SK-N-SH treated with all-trans-retinoic acid at 6 μM for 48 hours (cell line): Measurements from ENCODE around the gene PAOX.

Source experiments
- ATAC-seq: fragments of 200-7000 bp; cut with Tn5 transposase; 3 replicates; pipeline ENCODE4 v1.9.1; 2020; ENCODE audit warnings: mild to moderate bottlenecking, moderate library complexity
- ARNTL ChIP-seq: fragments of 450-650 bp; formaldehyde crosslinking; IDR thresholded peaks from 2 replicates; pipeline ENCODE4 v1.5.0; 2020; ENCODE audit warnings: low read depth, mild to moderate bottlenecking, moderate library complexity, borderline replicate concordance
- BACH2 ChIP-seq: fragments of 250-450 bp; sonication (Bioruptor Pico); IDR thresholded peaks from 2 replicates; pipeline ENCODE4 v1.9.0; 2021; ENCODE audit warnings: mild to moderate bottlenecking, borderline replicate concordance
- ESRRG ChIP-seq: fragments of 250-450 bp; sonication (Bioruptor Pico); IDR thresholded peaks from 2 replicates; pipeline ENCODE4 v1.6.1; 2021; ENCODE audit warnings: mild to moderate bottlenecking
- GLIS3 ChIP-seq: fragments of 250-450 bp; sonication (Bioruptor Pico); IDR thresholded peaks from 2 replicates; pipeline ENCODE4 v1.5.0; 2020; ENCODE audit warnings: mild to moderate bottlenecking, moderate library complexity
- ISL1 ChIP-seq: fragments of 250-450 bp; sonication (Bioruptor Pico); IDR thresholded peaks from 2 replicates; pipeline ENCODE4 v2.1.2; 2022; ENCODE audit warnings: mild to moderate bottlenecking, moderate library complexity
- OSR1 ChIP-seq: fragments of 250-450 bp; sonication (Bioruptor Pico); IDR thresholded peaks from 2 replicates; pipeline ENCODE4 v1.8.0; 2022; ENCODE audit warnings: moderate library complexity, mild to moderate bottlenecking, inconsistent platforms
- PPARA ChIP-seq: fragments of 250-450 bp; sonication (Bioruptor Pico); IDR thresholded peaks from 2 replicates; pipeline ENCODE4 v1.5.0; 2020; ENCODE audit warnings: mild to moderate bottlenecking, borderline replicate concordance
- RARB ChIP-seq: fragments of 250-450 bp; sonication (Bioruptor Pico); IDR thresholded peaks from 2 replicates; pipeline ENCODE4 v1.8.0; 2021; ENCODE audit warnings: mild to moderate bottlenecking, moderate library complexity
- SNAI2 ChIP-seq: fragments of 250-450 bp; sonication (Bioruptor Pico); IDR thresholded peaks from 2 replicates; pipeline ENCODE4 v1.5.0; 2020; ENCODE audit warnings: mild to moderate bottlenecking, moderate library complexity
- TCF4 ChIP-seq: fragments of 250-450 bp; sonication (Bioruptor Pico); IDR thresholded peaks from 2 replicates; pipeline ENCODE4 v1.8.0; 2021; ENCODE audit warnings: mild to moderate bottlenecking, moderate library complexity, borderline replicate concordance
- TOX ChIP-seq: fragments of 250-450 bp; sonication (Bioruptor Pico); IDR thresholded peaks from 2 replicates; pipeline ENCODE4 v1.8.0; 2021; ENCODE audit warnings: mild to moderate bottlenecking, moderate library complexity, borderline replicate concordance
- ZC3H10 ChIP-seq: fragments of 250-450 bp; sonication (Bioruptor Pico); IDR thresholded peaks from 2 replicates; pipeline ENCODE4 v1.5.1; 2021; ENCODE audit warnings: mild to moderate bottlenecking, moderate library complexity
- ZFP3 ChIP-seq: fragments of 250-450 bp; sonication (Bioruptor Pico); IDR thresholded peaks from 2 replicates; pipeline ENCODE4 v1.5.0; 2020; ENCODE audit warnings: mild to moderate bottlenecking, moderate library complexity
- ZFP30 ChIP-seq: fragments of 450-650 bp; formaldehyde crosslinking; IDR thresholded peaks from 2 replicates; pipeline ENCODE4 v1.5.0; 2022; ENCODE audit warnings: mild to moderate bottlenecking, moderate library complexity
- ZNF8 ChIP-seq: fragments of 450-650 bp; formaldehyde crosslinking; IDR thresholded peaks from 2 replicates; pipeline ENCODE4 v1.5.0; 2020; ENCODE audit warnings: mild to moderate bottlenecking, moderate library complexity
- TF ChIP-seq, protein P1 (sequence below): fragments of 250-450 bp; sonication (Bioruptor Pico); IDR thresholded peaks from 2 replicates; pipeline ENCODE4 v1.5.1; 2021; ENCODE audit warnings: mild to moderate bottlenecking, moderate library complexity
- TF ChIP-seq, protein P2 (sequence below): fragments of 250-450 bp; sonication (Bioruptor Pico); IDR thresholded peaks from 2 replicates; pipeline ENCODE4 v1.5.1; 2020; ENCODE audit warnings: low read depth, mild to moderate bottlenecking, moderate library complexity
- TF ChIP-seq, protein P3 (sequence below): fragments of 250-450 bp; sonication (Bioruptor Pico); IDR thresholded peaks from 2 replicates; pipeline ENCODE4 v1.8.0; 2021; ENCODE audit warnings: low read depth, mild to moderate bottlenecking, moderate library complexity, borderline replicate concordance
- TF ChIP-seq, protein P4 (sequence below): fragments of 250-450 bp; sonication (Bioruptor Pico); IDR thresholded peaks from 2 replicates; pipeline ENCODE4 v1.5.0; 2020; ENCODE audit warnings: mild to moderate bottlenecking, moderate library complexity

The PAOX gene

DNA sequence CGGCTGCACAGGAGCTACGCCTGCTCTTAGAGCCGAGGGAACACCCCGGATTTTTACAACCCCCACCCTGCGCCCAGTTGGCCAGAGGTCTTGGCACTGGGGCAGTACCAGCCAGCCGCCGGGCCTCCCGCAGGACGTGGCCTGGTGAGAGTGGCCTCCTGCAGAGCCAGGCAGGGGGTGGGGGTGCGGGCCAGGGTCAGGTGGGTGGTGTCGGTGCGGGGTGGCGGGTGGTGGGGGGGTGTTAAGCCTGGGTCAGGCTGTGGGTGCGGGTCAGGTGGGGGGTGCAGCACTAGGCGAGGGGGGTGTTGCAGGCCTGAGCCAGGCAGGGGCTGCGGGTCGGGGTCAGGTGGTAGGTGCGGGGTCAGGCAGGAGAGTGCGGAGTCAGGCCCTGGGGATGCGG lies 6.6 kb upstream of the PAOX start:
- TF ChIP-seq, protein P1, sequence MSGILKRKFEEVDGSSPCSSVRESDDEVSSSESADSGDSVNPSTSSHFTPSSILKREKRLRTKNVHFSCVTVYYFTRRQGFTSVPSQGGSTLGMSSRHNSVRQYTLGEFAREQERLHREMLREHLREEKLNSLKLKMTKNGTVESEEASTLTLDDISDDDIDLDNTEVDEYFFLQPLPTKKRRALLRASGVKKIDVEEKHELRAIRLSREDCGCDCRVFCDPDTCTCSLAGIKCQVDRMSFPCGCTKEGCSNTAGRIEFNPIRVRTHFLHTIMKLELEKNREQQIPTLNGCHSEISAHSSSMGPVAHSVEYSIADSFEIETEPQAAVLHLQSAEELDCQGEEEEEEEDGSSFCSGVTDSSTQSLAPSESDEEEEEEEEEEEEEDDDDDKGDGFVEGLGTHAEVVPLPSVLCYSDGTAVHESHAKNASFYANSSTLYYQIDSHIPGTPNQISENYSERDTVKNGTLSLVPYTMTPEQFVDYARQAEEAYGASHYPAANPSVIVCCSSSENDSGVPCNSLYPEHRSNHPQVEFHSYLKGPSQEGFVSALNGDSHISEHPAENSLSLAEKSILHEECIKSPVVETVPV, result no peak
- TF ChIP-seq ZC3H10 (CRISPR knock-in tag), result no peak
- no peak for TF ChIP-seq ESRRG
- TF ChIP-seq TOX (CRISPR knock-in tag), result no peak
- no peak for TF ChIP-seq PPARA (CRISPR knock-in tag)
- TF ChIP-seq, protein P2, sequence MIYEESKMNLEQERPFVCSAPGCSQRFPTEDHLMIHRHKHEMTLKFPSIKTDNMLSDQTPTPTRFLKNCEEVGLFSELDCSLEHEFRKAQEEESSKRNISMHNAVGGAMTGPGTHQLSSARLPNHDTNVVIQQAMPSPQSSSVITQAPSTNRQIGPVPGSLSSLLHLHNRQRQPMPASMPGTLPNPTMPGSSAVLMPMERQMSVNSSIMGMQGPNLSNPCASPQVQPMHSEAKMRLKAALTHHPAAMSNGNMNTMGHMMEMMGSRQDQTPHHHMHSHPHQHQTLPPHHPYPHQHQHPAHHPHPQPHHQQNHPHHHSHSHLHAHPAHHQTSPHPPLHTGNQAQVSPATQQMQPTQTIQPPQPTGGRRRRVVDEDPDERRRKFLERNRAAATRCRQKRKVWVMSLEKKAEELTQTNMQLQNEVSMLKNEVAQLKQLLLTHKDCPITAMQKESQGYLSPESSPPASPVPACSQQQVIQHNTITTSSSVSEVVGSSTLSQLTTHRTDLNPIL (CRISPR knock-in tag), result no peak
- TF ChIP-seq BACH2 (CRISPR knock-in tag), result no peak
- TF ChIP-seq ARNTL (CRISPR knock-in tag), result no peak
- TF ChIP-seq OSR1 (CRISPR knock-in tag), result no peak
- TF ChIP-seq, protein P3, sequence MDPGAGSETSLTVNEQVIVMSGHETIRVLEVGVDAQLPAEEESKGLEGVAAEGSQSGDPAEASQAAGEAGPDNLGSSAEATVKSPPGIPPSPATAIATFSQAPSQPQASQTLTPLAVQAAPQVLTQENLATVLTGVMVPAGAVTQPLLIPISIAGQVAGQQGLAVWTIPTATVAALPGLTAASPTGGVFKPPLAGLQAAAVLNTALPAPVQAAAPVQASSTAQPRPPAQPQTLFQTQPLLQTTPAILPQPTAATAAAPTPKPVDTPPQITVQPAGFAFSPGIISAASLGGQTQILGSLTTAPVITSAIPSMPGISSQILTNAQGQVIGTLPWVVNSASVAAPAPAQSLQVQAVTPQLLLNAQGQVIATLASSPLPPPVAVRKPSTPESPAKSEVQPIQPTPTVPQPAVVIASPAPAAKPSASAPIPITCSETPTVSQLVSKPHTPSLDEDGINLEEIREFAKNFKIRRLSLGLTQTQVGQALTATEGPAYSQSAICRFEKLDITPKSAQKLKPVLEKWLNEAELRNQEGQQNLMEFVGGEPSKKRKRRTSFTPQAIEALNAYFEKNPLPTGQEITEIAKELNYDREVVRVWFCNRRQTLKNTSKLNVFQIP, result no peak
- TF ChIP-seq ZNF8, result no peak
- ATAC-seq, result no peak

DNA sequence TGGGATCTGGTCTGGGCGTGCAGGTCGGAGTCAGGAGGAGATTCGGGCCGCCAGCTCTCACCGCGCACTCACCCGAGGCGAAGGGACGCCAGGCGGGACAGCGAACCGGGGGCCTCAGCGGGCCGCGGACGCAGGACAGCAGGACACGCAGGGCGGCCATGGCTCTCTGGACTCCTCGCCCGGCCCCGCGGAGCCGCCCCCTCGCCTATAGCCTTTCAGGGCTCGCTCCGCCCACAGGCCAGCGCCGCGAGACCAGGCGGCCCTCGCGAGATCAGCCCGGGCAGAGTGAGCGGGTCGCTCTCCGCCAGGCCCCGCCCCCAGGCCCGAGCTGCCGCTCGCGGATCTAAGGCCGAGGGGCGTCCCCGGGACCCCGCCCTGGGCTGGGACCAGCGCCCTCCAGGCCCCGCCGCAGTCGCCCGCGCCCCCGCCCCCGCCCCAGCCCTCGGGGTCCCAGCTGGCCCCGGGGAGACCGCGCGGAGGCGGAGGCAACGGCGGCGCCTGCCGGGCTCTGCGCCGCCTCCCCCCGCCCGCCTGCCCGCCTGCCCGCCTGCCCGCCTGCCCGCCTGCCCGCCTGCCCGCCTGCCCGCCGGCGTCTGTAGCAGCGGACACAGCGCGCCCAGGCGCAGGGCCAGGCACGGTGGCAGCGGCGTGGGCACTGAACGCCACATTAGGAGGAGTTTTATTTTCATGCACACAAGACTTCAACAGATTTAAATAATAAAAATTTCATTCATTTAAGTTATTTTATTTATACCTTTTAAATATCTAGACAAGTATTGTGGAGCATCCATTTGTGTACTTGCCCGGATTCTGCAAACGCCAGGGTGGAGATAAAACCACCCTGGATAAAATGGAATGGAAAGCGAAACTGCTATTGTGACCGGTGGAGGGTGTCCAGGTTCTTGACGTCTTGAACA lies 5.6 kb upstream of the PAOX start, which contains the start of gene ECHS1:
Gene ECHS1 (minus strand): TSS at position 181 of the 917 bp plus-strand sequence. CDS start 21 bp downstream, at position 160.
- peak; percentile 100 for ATAC-seq
- TF ChIP-seq TCF4 (CRISPR knock-in tag), result no peak
- TF ChIP-seq ZFP30 (CRISPR knock-in tag), result no peak
- no peak for TF ChIP-seq ESRRG
- no peak for TF ChIP-seq PPARA (CRISPR knock-in tag)
- TF ChIP-seq GLIS3 (CRISPR knock-in tag), result no peak
- TF ChIP-seq, protein P2 (CRISPR knock-in tag), result no peak
- TF ChIP-seq BACH2 (CRISPR knock-in tag), result no peak
- no peak for TF ChIP-seq ZC3H10 (CRISPR knock-in tag)
- TF ChIP-seq, protein P4, sequence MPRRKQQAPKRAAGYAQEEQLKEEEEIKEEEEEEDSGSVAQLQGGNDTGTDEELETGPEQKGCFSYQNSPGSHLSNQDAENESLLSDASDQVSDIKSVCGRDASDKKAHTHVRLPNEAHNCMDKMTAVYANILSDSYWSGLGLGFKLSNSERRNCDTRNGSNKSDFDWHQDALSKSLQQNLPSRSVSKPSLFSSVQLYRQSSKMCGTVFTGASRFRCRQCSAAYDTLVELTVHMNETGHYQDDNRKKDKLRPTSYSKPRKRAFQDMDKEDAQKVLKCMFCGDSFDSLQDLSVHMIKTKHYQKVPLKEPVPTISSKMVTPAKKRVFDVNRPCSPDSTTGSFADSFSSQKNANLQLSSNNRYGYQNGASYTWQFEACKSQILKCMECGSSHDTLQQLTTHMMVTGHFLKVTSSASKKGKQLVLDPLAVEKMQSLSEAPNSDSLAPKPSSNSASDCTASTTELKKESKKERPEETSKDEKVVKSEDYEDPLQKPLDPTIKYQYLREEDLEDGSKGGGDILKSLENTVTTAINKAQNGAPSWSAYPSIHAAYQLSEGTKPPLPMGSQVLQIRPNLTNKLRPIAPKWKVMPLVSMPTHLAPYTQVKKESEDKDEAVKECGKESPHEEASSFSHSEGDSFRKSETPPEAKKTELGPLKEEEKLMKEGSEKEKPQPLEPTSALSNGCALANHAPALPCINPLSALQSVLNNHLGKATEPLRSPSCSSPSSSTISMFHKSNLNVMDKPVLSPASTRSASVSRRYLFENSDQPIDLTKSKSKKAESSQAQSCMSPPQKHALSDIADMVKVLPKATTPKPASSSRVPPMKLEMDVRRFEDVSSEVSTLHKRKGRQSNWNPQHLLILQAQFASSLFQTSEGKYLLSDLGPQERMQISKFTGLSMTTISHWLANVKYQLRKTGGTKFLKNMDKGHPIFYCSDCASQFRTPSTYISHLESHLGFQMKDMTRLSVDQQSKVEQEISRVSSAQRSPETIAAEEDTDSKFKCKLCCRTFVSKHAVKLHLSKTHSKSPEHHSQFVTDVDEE (CRISPR knock-in tag), result no peak
- TF ChIP-seq SNAI2, result no peak
- no peak for TF ChIP-seq ISL1 (CRISPR knock-in tag)
- no peak for TF ChIP-seq RARB (CRISPR knock-in tag)
- TF ChIP-seq, protein P3, result no peak
- TF ChIP-seq ZFP3 (CRISPR knock-in tag), result no peak
- TF ChIP-seq, all 23 proteins: peak for 0
